Chondrocyte (in vitro differentiated cells): ENCODE data around the gene ANXA4. TPM values are rescaled to one million over a fixed set of nuclear protein-coding genes. Genes with fewer than 3 reads are reported as not detected.

ENCODE experiments used
- DNase-seq: peaks from one replicate; pipeline ENCODE4 v3.0.0; 2021; ENCODE audit warnings: mixed read lengths, low spot score
- H3K27ac Mint-ChIP-seq: one replicate; pipeline ENCODE4 v1.8.0; 2021; ENCODE audit warnings: mild to moderate bottlenecking, moderate library complexity, mixed read lengths; ENCODE audit not compliant: unreplicated experiment
- H3K27me3 Mint-ChIP-seq: 2 replicates; pipeline ENCODE4 v1.8.0; 2021; ENCODE audit warnings: low read depth, mixed read lengths
- H3K36me3 Mint-ChIP-seq: 2 replicates; pipeline ENCODE4 v1.8.0; 2021; ENCODE audit warnings: low read depth, mixed read lengths
- H3K4me1 Mint-ChIP-seq: 2 replicates; pipeline ENCODE4 v1.8.0; 2021; ENCODE audit warnings: low read depth, mild to moderate bottlenecking, mixed read lengths
- H3K4me3 Mint-ChIP-seq: one replicate; pipeline ENCODE4 v1.8.0; 2021; ENCODE audit warnings: mild to moderate bottlenecking, moderate library complexity, mixed read lengths; ENCODE audit not compliant: unreplicated experiment
- H3K9me3 Mint-ChIP-seq: 2 replicates; pipeline ENCODE4 v1.8.0; 2021; ENCODE audit warnings: low read depth, mixed read lengths
- CTCF ChIP-seq: fragments of 200-600 bp; sonication (generic); IDR thresholded peaks from 2 replicates; pipeline ENCODE4 v1.5.0; 2021; ENCODE audit warnings: antibody characterized with exemption, mild to moderate bottlenecking, moderate library complexity
- total RNA-seq: library from RNA; stranded (reverse); gene quantifications from 3 replicates; pipeline ENCODE4 v1.2.1, GENCODE V29; 2021

ANXA4 gene
- total RNA-seq, 1 donor from 2014 or later: 99.0 TPM

DNA sequence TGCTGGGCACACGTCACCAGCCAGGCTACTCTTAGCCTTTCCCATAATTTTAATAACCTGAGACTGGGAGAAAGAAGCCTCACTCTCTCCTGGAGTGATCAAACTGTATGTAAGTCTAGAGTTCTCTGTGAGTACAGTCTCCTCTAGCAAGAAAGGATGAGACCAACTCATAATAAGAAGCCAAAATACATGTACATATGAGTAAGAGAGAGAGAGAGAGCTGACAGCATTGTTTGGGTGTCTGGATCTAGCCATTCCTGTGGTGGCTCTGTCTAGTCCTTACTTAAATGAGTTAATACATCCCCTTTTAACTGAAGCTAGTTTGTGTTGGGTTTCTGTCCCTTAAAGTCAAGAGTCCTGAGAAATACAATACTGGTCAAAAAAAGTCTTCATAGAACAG, 26.0 kb upstream of the ANXA4 start:
- Mint-ChIP-seq H3K27ac (peak overlapping the region; percentile 85), H3K4me3 (no peak overlapping the region), H3K4me1 (peaks cover 39% of the 10 kb centered on the region), H3K9me3 (peaks cover 7% of the 10 kb centered on the region), H3K27me3 (no peaks in the 10 kb centered on the region), H3K36me3 (peaks cover 2% of the 10 kb centered on the region)
- TF ChIP-seq CTCF: no peak
- DNase-seq: no peak

DNA sequence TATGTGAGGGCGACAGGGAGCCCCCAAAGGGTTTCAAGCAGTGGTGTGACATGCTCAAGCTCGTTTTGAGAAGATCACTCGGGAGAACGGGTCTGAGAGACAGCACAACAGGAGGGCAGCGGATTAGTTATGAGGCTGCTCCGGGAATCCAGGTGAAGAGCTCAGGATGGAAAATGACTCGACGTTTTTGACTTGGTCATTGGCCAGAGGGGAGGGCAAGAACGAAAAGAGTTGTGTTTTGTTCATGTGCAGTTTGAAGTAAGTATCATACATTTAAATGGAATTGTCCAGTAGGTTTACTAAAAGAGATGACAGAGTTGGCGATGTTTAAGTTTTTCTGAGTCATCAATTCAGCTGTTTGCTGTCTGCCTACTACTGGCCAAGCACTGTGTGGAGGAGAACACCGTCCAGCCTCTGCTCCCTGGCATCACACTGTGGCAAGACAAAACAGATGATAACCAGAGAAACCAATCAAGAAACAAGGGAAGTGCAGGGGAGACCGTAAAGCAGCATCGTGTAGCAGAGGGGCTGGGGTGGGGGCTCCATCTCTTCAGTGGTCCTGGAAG, 25.3 kb upstream of the ANXA4 start:
- Mint-ChIP-seq H3K36me3 (peaks cover 1% of the 10 kb centered on the region), H3K4me1 (peaks cover 39% of the 10 kb centered on the region), H3K27ac (peak overlapping the region; percentile 85), H3K4me3 (no peak overlapping the region), H3K9me3 (peaks cover 1% of the 10 kb centered on the region), H3K27me3 (no peaks in the 10 kb centered on the region)
- no peak for DNase-seq
- peak; percentile 27 for TF ChIP-seq CTCF

GRCh38 chr2:69717186-69717585, 24.7 kb upstream of the ANXA4 start:
- no peak for TF ChIP-seq CTCF
- Mint-ChIP-seq H3K36me3 (no peaks in the 10 kb centered on the region), H3K4me3 (no peak overlapping the region), H3K9me3 (no peaks in the 10 kb centered on the region), H3K4me1 (peaks cover 39% of the 10 kb centered on the region), H3K27ac (no peak overlapping the region), H3K27me3 (no peaks in the 10 kb centered on the region)
- DNase-seq: no peak

- Mint-ChIP-seq H3K4me3 (no peak overlapping the region), H3K36me3 (no peaks in the 10 kb centered on the region), H3K27me3 (no peaks in the 10 kb centered on the region), H3K9me3 (no peaks in the 10 kb centered on the region), H3K4me1 (peaks cover 39% of the 10 kb centered on the region), H3K27ac (peak overlapping the region; percentile 75)
- no peak for TF ChIP-seq CTCF
- DNase-seq: no peak
Measured at GRCh38 chr2:69717861-69718273, 24.1 kb upstream of the ANXA4 start.

DNA sequence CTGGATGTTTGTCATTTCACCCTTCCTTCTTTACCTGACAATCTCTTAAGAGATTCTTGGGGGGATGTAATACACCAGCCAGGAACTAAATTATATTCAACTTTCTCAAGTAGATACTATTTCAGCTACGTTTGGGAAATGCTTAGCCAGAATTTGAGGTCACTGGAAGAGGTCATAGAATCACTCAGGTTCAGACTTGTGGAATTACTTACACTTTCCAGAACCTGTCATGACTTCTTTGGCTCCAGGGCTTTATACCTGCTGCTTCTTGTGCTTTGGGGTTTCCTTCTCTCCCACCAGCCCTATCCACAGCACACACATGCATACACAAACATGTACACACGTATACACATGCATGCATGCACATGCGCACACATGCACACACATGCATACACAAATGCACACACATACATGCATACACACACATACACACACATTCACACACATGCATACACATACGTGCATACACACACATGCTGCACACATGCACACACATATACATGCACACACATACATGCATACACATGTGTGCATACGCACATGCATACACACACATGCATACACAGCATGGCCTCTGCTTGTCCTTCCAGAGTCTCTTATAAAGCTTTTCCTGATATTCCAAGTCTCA, 23.5 kb upstream of the ANXA4 start:
- DNase-seq: no peak
- H3K27me3 Mint-ChIP-seq: no peaks in the 10 kb centered on the region
- H3K36me3 Mint-ChIP-seq: no peaks in the 10 kb centered on the region
- no peak overlapping the region for H3K4me3 Mint-ChIP-seq
- no peaks in the 10 kb centered on the region for H3K9me3 Mint-ChIP-seq
- TF ChIP-seq CTCF: no peak
- H3K27ac Mint-ChIP-seq: no peak overlapping the region
- peaks cover 39% of the 10 kb centered on the region for H3K4me1 Mint-ChIP-seq
